ENCODE results near the gene ZRANB2. TPM values are rescaled to one million over a fixed set of nuclear protein-coding genes. Genes with fewer than 3 reads are reported as not detected.
A peak's percentile ranks its signal among the peaks of the same experiment; 100 is the strongest.

Gene ZRANB2
- total and polyA plus RNA-seq, 2 of the 4 experiments (the other 2 are of a cell fraction): 23.7 to 67.2 TPM

- Histone ChIP-seq H3K4me2 (ENCODE audit: low read depth, low read length) (no peak overlapping the region), H3K56ac (ENCODE audit: extremely low read depth, insufficient read depth, low read length) (no peak overlapping the region), H3K14ac (replicated peaks; ENCODE audit: low read depth, low read length) (no peak overlapping the region), H4K5ac (ENCODE audit: low read depth, low read length) (no peak overlapping the region), H3K9ac (ENCODE audit: low read depth, low read length) (no peak overlapping the region), H3K36me3 (ENCODE audit: control insufficient read depth, insufficient read depth, low read length) (no peaks in the 10 kb centered on the region), H2BK5ac (ENCODE audit: low read depth, low read length, poor library complexity, severe bottlenecking) (no peak overlapping the region), H3K23ac (ENCODE audit: low read depth, low read length) (no peak overlapping the region), H3K27me3 (ENCODE audit: control insufficient read depth, insufficient read depth, low read length) (no peaks in the 10 kb centered on the region), H3K18ac (ENCODE audit: low read depth, low read length) (no peak overlapping the region), H4K8ac (ENCODE audit: low read depth in 2 of 2, low read length in 2 of 2) (no peak overlapping the region; a peak in 1 of 4 replicates), H2BK20ac (ENCODE audit: low read depth, low read length) (no peak overlapping the region), H4K20me1 (ENCODE audit: insufficient read depth, low read length) (no peaks in the 10 kb centered on the region), H2AK5ac (ENCODE audit: low read depth, low read length) (no peak overlapping the region), H3K79me1 (ENCODE audit: low read depth in 1 of 2, low read length in 2 of 2) (no peaks in the 10 kb centered on the region; a peak in 1 of 4 replicates), H3K4me3 (ENCODE audit: insufficient read depth, low read depth, low read length) (no peak overlapping the region), H4K91ac (ENCODE audit: insufficient read depth, low read depth, low read length) (no peak overlapping the region), H3K4me1 (ENCODE audit: control insufficient read depth, insufficient read depth, low read length) (peaks cover 10% of the 10 kb centered on the region), H3K4ac (ENCODE audit: low read depth, low read length) (no peak overlapping the region), H2BK15ac (ENCODE audit: low read depth, low read length) (no peak overlapping the region), H2AFZ (replicated peaks; ENCODE audit: low read length, poor library complexity) (no peak overlapping the region), H3K27ac (ENCODE audit: insufficient read depth, low read length) (no peak overlapping the region), H2AK9ac (replicated peaks; ENCODE audit: low read depth, low read length, poor library complexity) (no peak overlapping the region), H2BK120ac (ENCODE audit: low read depth, low read length) (no peak overlapping the region), H3K9me1 (ENCODE audit: insufficient read depth, low read length) (peaks cover 3% of the 10 kb centered on the region), H3K9me3 (ENCODE audit: control insufficient read depth, insufficient read depth, low read length) (no peaks in the 10 kb centered on the region)
- POLR2A ChIA-PET (ENCODE audit: unreplicated experiment): no interaction called here
- TF ChIP-seq RFX5 (IDR thresholded peaks at IDR 0.05; ENCODE audit: low read depth, low read length): peak; percentile 83
- TF ChIP-seq NFE2L2 (IDR thresholded peaks at IDR 0.05; ENCODE audit: low read depth, low read length): no peak
- TF ChIP-seq BHLHE40 (IDR thresholded peaks at IDR 0.05; ENCODE audit: low read depth, low read length): peak; percentile 59; the same call in 1 of the 2 replicates
- peak; percentile 66; the same call in 1 of the 2 replicates for TF ChIP-seq CEBPB (IDR thresholded peaks at IDR 0.05; ENCODE audit: low read depth, low read length)
- no peak for TF ChIP-seq RCOR1 (IDR thresholded peaks at IDR 0.05; ENCODE audit: insufficient replicate concordance, low read length)
- TF ChIP-seq MAFK (IDR thresholded peaks at IDR 0.05; ENCODE audit: low read depth, low read length): peak; percentile 95
- no peak for TF ChIP-seq POLR2A (IDR thresholded peaks at IDR 0.05; ENCODE audit: low read depth, low read length)
- TF ChIP-seq FOS (IDR thresholded peaks at IDR 0.05; ENCODE audit: low read depth, low read length): peak; percentile 3; the same call in 1 of the 2 replicates
- no peak for TF ChIP-seq MAZ (IDR thresholded peaks at IDR 0.05; ENCODE audit: borderline replicate concordance, low read depth, low read length)
- in situ Hi-C loops (cut with MboI; ENCODE audit: low sequenced_read_pairs) (loop anchor here (25.0 kb wide), 2 partner anchors 951 to 1176 kb away; no protein-coding TSS in a partner anchor), dilution Hi-C loops (cut with HindIII; ENCODE audit: low sequenced_read_pairs, unreplicated experiment) (no loop called here), intact Hi-C loops (cut with micrococcal nuclease) (no loop called here)
- ATAC-seq (ENCODE audit: low read depth) (peak; percentile 40), DNase-seq (peak; percentile 85)
- CTCF ChIA-PET: no interaction called here
- no TSS peak for BruUV-seq (replicated peaks)
- no CpG with 5 or more reads among the region's 1 CpG for WGBS, 2 experiments (ENCODE audit: extremely low coverage in 2 of 2, insufficient read length in 1 of 2)
Observed at GRCh38 chr1:71086331-71086730, 5.5 kb upstream of the ZRANB2 start.
